GM12874 (cell line): ENCODE data around the gene EED.

ENCODE experiments used
- TF ChIP-seq, protein P1 (sequence below): IDR thresholded peaks from 2 replicates; pipeline ENCODE4 v1.5.1; 2011; ENCODE audit warnings: low read depth, mild to moderate bottlenecking, control low read depth, low read length, moderate library complexity; ENCODE audit not compliant: insufficient read depth

Gene EED

DNA sequence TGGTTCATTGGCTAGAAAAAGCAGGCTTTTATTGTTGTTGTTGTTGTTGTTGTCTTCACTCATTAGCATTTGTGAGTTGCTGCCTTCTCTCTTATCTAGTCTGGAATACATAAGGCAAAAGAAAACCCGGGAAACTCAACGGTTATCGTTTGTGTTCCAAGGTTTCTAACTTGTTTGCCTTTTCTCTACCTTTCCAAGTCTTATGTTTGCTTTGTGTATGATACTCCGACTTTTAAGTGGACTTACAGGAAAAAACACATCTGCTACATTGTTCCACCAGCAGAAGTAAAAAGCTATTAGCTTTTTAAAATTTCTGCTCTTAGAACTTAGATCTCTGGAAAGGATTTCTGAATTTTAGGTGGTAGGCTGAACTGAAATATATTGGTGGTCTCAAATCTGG, 30.4 kb downstream of the EED start:
- TF ChIP-seq, protein P1, sequence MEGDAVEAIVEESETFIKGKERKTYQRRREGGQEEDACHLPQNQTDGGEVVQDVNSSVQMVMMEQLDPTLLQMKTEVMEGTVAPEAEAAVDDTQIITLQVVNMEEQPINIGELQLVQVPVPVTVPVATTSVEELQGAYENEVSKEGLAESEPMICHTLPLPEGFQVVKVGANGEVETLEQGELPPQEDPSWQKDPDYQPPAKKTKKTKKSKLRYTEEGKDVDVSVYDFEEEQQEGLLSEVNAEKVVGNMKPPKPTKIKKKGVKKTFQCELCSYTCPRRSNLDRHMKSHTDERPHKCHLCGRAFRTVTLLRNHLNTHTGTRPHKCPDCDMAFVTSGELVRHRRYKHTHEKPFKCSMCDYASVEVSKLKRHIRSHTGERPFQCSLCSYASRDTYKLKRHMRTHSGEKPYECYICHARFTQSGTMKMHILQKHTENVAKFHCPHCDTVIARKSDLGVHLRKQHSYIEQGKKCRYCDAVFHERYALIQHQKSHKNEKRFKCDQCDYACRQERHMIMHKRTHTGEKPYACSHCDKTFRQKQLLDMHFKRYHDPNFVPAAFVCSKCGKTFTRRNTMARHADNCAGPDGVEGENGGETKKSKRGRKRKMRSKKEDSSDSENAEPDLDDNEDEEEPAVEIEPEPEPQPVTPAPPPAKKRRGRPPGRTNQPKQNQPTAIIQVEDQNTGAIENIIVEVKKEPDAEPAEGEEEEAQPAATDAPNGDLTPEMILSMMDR = no peak

DNA sequence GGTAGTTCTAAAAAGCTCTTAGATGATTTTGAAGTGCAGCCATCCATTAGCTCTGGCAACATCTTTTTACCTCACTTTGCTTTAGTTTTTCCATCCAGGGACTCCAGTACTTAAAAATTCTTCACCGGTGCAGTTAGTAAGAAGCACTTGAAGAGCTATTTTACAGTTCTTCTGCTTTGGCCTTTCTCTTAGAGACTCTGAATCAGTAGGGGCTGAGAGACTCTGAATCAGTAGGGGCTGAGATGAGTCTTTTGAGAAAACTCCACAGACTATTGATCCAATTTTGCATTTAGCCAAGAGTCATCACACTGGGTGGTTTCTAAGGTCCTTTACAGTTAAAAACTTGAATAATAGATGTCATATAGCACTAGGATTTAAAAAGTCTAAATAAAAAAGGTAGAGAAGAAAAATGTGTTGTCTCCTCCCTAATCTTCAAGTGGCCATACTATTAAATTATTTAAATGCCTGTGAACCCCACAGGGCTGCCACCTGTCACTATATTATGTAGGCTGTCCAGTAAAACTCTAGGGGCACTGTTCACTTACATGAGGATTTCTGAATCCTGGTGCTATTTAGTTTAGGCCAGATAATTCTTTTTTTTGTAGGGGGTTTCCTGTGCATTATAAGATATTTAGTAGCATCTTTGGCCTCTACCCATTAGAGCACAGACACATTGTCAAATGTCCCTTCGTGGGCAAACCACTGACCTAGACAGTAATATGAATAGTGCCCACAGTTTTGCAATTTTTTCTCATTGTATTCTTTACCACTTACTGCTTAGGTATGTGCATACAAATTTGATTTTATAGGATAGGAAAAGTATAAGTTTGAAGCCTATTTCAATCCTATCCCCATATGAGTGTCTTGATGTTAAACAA, 31.2 kb downstream of the EED start:
- TF ChIP-seq, protein P1 = no peak

DNA sequence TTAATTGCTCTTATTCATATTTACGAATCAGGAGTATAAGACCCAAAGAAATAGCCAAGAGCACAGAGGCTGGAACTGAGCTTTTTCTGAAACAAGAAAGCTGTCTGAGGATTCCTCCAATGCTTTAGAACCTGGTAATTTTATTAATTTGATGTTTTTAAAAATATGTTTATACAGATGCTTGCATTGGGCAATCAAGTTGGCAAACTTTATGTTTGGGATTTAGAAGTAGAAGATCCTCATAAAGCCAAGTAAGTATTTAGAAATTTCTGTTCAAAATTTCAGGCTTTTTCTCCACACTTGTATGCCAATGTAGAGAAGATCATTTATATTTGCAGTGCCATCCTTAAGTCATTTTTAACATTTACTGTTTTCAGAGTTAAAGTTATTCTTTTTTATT, 33.2 kb downstream of the EED start:
- TF ChIP-seq, protein P1 = no peak

DNA sequence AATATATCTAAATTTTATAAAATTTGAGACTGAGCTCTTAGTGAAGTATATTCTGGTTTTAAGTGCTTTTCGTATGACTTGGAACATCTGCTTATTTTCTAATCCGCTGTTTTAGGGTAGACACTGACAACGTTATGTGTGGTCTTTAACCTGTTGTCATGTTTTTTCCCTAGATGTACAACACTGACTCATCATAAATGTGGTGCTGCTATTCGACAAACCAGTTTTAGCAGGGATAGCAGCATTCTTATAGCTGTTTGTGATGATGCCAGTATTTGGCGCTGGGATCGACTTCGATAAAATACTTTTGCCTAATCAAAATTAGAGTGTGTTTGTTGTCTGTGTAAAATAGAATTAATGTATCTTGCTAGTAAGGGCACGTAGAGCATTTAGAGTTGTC, 33.7 kb downstream of the EED start:
- TF ChIP-seq, protein P1 = no peak

DNA sequence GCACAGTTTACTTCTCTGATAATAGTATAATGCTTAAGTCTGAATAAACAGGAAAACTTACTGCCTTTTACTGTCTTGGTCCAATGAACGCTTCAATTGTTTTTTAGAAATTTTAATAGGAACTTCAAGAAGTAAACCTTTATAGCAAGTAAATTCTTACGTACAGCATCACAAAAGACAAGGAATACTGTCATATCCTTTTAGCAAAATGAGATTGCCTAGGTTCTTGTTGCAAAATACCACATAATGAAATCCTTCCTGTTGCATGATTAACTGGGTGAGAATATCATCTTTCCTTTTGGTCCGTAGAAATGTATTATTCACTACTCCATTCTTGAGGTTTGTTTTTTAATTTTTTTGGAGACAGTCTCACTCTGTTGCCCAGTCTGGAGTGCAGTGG, 35.2 kb downstream of the EED start:
- TF ChIP-seq, protein P1 = no peak

DNA sequence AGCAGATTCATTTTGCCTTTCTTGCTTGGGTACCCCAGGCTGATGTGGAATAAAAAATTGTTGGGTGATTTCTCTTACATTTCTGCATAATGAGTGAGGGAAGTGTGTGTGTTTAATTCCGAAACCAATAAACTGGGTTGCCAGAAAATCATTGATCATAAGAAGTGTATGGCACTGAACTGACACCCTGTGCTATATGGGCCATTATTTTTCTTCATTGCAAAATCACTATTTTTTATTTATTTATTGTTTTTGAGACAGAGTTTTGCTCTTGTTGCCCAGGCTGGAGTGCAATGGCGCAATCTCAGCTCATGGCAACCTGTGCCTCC, 42.9 kb downstream of the EED start:
- TF ChIP-seq, protein P1 = no peak

DNA sequence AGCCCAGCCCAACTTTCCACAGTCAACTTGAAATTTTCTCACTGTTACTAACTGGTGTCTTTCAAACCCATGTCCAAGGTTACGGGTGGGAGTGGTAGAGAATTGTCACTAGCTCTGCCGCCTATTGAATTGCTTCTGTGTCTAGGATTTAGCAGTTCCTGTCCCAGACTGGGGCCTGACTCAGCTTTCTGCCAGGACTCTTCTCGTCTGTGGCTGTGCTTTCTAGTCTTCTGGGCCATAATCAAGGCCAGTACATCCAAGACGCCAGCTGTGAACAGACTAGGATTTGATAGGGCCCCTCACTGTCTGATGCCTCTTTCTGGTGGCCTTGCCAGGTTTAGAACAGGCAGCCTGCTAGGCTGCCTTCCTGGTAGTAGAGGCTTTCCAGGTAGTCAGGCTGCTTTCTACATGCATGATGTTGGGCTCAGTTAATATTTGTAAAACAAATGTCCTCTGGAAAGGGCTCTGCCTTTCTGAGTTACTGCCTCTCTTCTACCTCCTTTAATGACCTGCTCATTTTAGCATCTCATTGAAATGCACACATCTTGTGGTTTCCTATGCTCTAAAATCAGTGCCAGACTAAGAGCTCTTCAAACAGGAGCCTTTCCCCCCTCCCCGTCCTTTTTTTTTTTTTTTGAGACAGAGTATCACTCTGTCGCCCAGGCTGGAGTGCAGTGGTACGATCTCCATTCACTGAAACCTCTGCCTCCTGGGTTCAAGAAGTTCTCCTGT, 44.4 kb downstream of the EED start:
- TF ChIP-seq, protein P1 = no peak
